Fibroblast of mammary gland (primary cell): Measurements from ENCODE around the gene ABCC10.

Experiments
- DNase-seq: peaks from one replicate; pipeline ENCODE4 v3.0.0-alpha.2; 2010; ENCODE audit warnings: low read depth
- H3K4me3 ChIP-seq: 2 replicates; pipeline ENCODE4 v1.5.1; 2011; ENCODE audit warnings: low read depth, mild to moderate bottlenecking, low read length, moderate library complexity; ENCODE audit not compliant: control insufficient read depth
- TF ChIP-seq, protein P1 (sequence below): conservative IDR thresholded peaks from 2 replicates; pipeline ENCODE4 v1.5.1; 2011; ENCODE audit warnings: low read depth, low read length, inconsistent platforms; ENCODE audit not compliant: control insufficient read depth, insufficient read depth

The ABCC10 gene

GRCh38 chr6:43478008-43478372 lies 50.6 kb downstream of the ABCC10 start:
- TF ChIP-seq, protein P1, sequence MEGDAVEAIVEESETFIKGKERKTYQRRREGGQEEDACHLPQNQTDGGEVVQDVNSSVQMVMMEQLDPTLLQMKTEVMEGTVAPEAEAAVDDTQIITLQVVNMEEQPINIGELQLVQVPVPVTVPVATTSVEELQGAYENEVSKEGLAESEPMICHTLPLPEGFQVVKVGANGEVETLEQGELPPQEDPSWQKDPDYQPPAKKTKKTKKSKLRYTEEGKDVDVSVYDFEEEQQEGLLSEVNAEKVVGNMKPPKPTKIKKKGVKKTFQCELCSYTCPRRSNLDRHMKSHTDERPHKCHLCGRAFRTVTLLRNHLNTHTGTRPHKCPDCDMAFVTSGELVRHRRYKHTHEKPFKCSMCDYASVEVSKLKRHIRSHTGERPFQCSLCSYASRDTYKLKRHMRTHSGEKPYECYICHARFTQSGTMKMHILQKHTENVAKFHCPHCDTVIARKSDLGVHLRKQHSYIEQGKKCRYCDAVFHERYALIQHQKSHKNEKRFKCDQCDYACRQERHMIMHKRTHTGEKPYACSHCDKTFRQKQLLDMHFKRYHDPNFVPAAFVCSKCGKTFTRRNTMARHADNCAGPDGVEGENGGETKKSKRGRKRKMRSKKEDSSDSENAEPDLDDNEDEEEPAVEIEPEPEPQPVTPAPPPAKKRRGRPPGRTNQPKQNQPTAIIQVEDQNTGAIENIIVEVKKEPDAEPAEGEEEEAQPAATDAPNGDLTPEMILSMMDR: no peak
- peak overlapping the region; percentile 75 for H3K4me3 ChIP-seq
- DNase-seq: no peak

DNA sequence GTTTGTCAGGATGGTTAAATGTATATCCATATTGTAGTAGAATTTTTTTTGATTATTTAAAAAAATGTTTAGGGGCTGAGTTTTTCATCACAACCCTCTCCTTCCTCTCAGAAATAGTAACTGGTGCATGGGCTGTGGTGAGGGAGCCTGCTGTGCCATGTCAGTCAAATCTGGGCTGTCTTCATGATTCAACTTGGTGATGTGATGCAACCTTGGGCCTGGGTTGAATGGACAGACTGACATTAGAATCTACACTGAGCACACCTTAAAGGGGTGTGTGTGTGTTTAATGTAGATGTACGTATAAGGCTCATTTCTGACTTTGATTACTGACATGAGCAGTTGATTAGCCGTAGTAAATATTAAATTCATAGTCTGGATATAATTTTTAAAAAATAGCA lies 53.7 kb downstream of the ABCC10 start:
- DNase-seq: no peak

GRCh38 chr6:43481591-43482236 lies 54.4 kb downstream of the ABCC10 start:
- DNase-seq: no peak
- H3K4me3 ChIP-seq: no peak overlapping the region
- TF ChIP-seq, protein P1: no peak

More for the DNA sequence above, 53.7 kb downstream of the ABCC10 start:
- TF ChIP-seq, protein P1: no peak
- no peak overlapping the region for H3K4me3 ChIP-seq

GRCh38 chr6:43488667-43489276 lies 61.4 kb downstream of the ABCC10 start:
- no peak overlapping the region for H3K4me3 ChIP-seq
- peak; percentile 75 for DNase-seq

DNA sequence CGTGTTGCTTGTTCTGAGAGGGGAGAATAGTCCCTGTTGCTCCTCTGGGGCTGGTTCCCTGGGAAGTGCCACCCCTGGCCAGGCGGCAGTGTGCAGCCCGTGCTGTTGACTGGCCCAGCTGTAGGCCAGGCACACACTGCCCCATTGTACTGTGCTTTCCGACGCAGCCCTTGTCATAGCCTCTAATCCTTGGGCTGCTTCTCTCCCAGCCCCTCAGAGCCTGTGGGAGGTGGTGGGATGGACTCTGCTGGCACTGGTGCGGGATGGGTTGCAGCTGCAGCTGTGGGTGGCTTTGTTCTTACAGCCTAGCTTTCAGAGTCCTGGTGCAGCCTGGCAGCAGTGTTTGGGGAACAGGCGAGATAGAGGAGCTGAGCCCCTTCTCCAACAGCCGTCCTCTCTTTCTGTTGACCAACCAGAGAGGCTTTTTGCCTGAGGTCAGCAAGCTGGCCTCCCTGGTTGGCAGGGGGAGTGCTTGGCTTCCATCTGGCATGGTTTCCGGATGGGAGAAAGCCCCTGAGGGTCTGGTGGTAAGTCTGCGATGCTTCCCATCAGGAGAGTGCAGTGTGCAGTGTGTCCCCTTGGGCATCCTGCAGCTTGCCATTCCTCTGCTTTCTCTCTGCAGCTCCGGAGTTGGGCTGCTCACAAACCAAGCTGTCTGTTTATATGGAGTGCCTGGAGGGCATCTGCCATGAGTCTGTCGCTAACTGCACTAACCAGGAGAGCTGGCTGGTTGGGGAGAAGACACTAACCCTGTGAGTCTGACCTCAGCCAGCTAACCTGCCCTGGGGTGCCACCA lies 62.1 kb downstream of the ABCC10 start:
- TF ChIP-seq, protein P1: no peak

More at GRCh38 chr6:43488667-43489276, 61.4 kb downstream of the ABCC10 start:
- TF ChIP-seq, protein P1: no peak

GRCh38 chr6:43490523-43490939 lies 63.2 kb downstream of the ABCC10 start:
- no peak for DNase-seq
- H3K4me3 ChIP-seq: no peak overlapping the region

More for the DNA sequence above, 62.1 kb downstream of the ABCC10 start:
- DNase-seq: no peak
- no peak overlapping the region for H3K4me3 ChIP-seq

More at GRCh38 chr6:43490523-43490939, 63.2 kb downstream of the ABCC10 start:
- TF ChIP-seq, protein P1: no peak
